GM12872 (cell line): Measurements from ENCODE around the gene ARPC5L.

Source experiments
- TF ChIP-seq, protein P1 (sequence below): IDR thresholded peaks from 3 replicates; pipeline ENCODE4 v1.5.1; 2011; ENCODE audit warnings: low read depth, mild to moderate bottlenecking, low read length, moderate library complexity; ENCODE audit not compliant: insufficient read depth

Gene ARPC5L

DNA sequence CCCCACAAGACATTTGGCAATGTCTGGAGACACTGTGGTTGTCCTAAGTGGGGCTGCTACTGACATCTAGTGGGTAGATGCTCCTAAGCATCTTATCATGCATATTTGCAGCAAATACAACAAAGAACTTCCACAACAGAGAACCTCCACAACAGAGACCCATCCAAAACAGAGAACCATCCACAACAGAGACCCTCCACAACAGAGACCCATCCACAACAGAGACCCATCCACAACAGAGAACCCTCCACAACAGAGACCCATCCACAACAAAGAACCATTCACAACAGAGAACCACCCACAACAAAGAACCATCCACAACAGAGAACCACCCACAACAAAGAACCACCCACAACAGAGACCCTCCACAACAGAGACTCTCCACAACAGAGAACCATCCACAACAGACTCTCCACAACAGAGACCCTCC is 32.8 kb downstream of the ARPC5L start:
- TF ChIP-seq, protein P1, sequence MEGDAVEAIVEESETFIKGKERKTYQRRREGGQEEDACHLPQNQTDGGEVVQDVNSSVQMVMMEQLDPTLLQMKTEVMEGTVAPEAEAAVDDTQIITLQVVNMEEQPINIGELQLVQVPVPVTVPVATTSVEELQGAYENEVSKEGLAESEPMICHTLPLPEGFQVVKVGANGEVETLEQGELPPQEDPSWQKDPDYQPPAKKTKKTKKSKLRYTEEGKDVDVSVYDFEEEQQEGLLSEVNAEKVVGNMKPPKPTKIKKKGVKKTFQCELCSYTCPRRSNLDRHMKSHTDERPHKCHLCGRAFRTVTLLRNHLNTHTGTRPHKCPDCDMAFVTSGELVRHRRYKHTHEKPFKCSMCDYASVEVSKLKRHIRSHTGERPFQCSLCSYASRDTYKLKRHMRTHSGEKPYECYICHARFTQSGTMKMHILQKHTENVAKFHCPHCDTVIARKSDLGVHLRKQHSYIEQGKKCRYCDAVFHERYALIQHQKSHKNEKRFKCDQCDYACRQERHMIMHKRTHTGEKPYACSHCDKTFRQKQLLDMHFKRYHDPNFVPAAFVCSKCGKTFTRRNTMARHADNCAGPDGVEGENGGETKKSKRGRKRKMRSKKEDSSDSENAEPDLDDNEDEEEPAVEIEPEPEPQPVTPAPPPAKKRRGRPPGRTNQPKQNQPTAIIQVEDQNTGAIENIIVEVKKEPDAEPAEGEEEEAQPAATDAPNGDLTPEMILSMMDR: peak; percentile 65

DNA sequence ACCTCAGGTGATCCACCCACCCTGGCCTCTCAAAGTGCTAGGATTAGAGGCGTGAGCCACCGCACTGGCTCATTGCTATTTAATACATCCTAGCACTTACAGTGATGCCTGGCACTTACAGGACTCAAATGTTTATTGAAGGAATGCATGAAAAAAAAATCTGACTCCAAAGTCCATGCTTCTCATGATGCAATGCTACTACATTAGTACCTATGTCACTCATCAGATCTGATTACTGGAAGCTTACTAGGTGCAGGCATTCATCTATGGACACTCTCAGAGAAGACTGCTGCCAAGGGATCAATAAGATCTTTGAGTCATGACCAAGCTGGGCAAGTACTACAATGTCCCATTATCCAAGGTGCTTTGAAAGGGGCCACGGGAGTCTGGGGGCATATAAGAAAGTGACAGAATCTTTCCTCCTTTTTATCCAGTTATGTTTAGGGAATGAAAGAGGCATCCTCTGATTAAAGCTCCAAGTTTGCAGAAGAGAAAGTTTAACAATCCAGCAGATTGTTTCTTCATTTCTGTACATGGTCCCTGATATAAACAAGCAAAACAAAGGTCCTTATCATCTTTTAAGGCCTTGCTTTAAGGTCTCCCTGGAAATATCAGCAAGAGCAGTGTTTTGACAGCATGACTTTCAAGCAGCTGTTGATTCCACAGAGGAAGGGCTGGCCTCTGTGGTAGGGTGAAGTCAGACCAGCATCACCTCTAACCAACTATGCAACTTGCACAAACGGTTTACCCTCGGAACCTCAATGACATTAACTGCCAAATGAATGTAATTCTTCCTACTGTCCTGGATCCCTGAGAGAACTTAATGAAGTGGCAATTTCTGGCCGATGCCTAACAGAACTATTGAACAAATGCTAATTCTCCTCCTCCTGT is 35.9 kb downstream of the ARPC5L start:
- TF ChIP-seq, protein P1: no peak

DNA sequence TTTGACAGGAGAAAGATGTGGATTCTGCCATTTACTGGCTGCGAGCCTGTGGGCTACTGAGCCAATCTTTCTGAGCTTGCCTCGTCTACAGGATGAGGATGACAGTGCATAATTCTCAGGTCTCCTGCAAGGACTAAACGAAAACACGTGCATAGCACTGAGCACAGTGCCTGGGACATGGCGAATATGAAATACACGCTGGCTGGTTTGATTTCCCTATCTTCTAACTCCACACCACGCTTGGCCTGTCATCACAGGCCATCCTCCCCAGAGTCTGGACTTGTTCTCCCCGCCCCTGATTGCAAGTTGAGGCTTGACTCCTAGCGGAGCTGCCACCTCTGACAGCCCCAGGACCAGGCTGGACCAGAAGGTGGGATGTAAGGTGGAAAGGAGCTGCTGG is 37.9 kb downstream of the ARPC5L start:
- TF ChIP-seq, protein P1: no peak

DNA sequence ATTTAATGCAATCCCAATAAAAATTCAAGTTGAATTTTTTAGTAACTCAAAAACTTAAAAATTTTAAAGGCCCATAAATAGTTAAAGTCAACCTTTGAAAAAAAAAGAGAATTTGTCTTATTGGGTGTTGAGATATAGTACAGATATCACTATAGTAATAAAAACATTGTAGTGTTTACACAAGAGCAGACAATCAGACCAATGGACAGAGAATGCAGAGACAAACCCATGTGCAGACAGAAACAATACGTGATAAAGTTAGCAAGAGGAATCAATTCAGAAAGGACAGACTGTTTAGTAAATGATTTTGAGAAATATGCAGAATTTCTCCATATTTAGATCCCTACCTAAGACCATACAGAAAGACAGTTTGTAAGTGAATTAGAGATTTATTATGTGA is 45.0 kb downstream of the ARPC5L start:
- TF ChIP-seq, protein P1: no peak

DNA sequence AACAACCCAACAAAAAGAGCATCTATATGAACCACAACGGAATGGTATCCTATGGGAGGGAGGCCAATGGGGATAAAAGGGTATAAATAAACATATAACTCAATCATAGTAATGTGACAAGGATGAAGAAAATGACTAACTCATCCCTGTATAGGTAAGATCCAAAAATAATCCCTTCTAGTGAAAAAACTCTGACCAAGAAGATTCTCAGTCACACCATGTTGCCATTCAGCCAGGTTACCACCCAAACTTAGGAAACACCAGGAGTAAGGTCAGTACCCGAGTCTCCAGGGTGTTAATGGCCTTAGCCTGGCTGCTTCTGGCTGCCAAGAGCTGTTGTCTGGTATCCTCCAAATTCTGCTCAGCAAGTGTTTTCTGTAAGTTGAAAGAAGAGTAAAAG is 46.2 kb downstream of the ARPC5L start:
- TF ChIP-seq, protein P1: no peak

DNA sequence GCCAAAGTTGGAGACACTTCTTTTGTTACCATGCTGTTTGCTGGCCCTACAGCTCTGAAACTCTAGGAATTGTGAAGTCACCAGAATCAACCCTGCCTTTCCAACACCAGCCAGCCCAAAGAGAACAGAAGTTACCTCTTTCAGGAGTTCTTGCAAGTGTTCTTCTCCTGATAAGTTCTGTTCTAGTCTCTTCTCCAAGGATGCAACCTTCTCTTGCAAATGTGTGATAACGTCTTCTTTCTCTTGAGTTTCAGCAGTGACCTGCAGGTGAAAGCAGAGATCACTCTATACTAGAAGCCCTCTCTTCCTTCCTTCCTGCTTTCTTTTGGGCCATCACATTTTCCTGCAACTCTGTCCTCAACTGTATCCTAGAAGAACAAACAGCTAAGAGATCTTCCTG is 49.8 kb downstream of the ARPC5L start:
- TF ChIP-seq, protein P1: no peak

DNA sequence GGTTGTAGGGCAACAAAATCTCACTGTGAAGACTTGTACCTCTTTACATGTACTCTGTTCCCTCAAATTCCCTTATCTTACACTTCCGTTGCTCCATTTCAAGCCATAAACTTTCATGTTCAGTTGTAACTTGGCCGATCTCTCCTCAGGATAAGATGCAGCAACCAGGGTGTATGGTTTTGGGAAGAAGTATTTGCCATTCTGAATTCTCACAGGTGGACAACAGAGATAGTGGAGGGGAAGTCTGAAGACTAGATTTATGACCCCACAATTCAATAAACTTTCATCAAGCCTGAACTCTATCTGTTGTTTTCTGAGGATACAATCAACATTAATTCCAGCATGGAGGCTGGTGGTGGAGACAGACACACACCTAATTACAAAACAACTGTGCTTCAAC is 51.4 kb downstream of the ARPC5L start:
- TF ChIP-seq, protein P1: no peak
